Measurements from ENCODE around the gene ARHGAP15.

ARHGAP15 gene

DNA sequence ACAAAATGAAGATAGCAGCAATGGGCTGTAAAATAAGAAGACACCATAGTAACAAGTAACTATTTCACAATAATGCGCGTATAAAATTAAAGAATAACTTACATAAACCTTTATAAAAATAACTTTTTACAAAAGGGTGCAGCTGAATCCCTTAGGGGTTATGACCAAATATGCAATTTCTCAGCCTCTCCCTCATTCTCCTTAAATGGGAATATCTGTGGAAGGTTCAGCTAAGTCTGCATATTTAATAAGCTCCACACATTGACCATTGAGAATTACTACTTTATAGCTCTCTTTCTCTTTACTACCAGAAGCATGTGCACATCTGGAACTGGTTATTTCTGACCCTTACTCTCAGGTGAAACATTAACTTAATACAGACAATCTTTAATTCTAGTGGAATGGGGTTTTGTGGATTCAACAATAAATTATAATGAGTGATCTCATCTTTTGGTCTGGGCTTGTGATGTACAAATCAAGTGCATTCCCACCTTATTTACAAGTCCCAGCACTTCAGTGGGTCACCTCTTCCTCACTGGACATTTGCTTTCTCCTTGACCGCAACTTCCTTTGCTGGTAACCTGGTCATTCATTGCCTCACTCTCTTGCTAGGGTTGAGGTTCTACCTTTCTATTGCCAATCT lies 15.7 kb downstream of the ARHGAP15 start:
- DNase-seq (ENCODE audit: low read depth), result no peak

DNA sequence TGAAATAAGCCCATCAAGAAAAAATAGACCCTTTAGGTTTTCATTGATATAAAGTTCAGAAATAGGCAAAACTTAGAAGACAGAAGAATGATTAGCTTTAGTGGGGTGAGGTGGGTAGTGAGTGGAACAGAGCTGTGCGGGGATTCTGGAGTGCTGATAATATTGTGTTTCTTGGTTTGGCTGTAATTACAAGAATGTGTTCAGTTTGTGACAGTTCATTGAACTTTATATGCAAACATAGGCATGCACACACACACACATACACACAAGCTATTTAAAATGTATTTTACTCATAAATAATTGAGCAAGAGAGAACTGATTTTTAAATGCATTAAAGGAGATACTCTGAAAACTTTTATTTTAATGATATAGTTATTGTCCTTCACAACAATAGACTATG lies 17.1 kb downstream of the ARHGAP15 start:
- no peak for DNase-seq (ENCODE audit: low read depth)

DNA sequence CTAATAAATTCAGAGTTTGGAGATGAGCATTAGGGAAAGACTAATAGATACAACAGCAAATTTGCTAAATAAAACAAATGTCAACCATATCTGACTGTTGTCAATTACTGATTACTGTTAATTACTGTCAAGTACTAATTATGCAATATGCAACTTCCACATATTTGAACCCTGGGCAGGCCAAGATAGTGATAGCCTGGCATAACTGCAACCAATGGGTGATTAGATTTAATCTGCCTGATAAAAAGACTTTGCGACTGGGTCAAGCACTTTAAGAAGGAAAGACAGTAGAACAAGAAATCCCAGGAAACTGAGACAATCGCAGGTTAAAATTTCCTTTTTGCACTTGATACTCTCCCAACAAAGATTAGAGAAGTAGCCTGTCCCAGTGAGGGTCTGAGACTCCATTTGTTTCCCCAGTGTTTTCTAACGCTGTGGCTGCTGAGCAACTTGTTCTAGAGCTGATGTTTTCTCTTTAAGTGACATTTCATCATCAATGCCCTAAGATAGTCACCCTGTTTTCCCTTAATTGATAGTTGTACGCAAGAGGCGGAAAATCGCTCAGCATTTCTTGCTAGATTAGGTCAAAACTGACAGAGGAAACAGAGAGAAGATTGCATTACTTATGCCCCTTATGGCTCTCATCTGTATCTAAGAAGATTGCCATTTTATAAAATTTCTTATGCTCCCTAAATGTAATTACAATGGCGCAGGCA lies 17.8 kb downstream of the ARHGAP15 start:
- DNase-seq (ENCODE audit: low read depth), result no peak

DNA sequence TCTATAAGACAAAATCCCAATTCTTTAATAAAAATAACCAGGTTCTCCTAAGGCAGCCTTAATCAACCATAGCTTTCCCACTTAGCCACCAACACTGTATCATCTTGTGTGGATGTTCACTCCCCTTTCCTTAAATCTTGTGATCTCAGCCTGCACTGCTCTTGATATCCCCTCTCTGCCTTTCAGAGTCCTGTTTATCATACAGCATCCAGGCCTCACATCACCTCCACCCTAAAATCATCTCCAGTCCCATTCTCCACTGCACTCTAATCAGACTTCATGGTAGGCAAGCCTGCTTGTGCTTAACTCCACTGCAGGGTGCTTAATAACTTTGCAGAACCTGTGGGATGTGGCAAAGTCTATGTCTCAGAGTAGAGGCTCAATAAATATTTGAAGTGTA lies 18.8 kb downstream of the ARHGAP15 start:
- DNase-seq (ENCODE audit: low read depth), result no peak

DNA sequence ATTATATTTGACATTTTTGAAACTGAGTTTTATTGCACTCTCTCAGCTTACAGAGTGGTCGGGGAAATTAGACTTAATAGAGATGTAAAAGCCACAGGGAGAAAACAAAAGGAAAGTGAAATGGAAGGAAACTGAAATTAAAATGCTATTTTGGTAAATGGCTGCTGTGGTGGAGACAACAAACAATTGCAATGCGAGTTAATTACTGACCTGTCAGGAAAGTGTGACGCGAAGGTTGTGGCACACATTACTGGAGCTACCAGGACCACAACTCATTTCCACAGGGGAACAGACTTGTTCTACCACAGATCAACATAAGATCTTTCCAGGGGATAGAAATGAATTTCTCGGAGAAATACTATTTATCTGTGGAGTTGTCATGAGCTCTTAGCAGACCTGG lies 19.5 kb downstream of the ARHGAP15 start:
- no peak for DNase-seq (ENCODE audit: low read depth)

DNA sequence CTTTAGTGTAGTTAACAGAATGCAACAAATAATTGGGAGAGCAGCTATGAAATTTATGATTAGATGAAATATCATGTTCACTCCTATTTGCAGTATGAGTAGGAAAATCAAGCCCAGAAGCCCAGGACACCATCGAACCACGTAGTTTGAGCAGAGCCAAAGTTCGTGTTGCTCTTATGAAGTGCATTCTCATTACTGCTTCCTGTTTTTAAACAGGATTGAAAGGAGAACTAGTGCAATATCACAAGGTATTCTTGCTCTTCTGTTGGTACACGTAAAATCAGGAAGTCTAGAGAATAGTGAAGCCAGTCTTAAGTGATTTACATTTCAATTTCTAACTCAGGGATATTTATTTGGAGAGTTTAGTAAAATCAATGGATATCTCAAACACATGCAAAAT lies 21.1 kb downstream of the ARHGAP15 start:
- DNase-seq (ENCODE audit: low read depth), result no peak

DNA sequence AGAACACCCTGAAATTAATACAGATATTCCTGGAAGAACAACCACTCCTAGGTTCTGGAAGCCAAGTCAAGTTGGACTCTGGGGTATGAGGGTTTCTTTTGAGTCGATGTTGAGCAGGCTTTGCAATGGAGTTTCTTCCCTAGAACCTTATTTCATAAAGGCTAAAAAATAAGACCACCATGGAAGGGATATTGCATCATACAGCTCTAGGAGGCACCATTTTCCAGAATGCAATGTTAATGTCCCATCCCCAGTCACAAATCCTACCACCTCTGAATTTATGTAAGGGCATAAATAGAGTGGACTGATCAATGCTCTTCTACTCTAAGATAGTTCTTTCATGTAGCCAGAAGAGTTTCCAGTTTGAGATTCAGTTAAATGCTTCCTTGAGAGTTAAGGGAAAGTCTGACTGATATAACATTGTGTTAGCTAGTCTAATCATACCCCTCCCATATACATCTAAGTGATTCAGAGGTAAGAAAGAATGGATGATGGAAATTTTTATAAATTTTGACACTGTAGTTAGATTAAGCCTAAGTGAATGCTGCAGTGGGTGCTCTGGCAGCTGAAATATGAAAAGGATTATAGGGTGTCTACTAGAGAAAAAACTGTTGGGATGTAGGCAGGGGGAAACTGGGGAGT lies 22.0 kb downstream of the ARHGAP15 start:
- DNase-seq (ENCODE audit: low read depth), result no peak

DNA sequence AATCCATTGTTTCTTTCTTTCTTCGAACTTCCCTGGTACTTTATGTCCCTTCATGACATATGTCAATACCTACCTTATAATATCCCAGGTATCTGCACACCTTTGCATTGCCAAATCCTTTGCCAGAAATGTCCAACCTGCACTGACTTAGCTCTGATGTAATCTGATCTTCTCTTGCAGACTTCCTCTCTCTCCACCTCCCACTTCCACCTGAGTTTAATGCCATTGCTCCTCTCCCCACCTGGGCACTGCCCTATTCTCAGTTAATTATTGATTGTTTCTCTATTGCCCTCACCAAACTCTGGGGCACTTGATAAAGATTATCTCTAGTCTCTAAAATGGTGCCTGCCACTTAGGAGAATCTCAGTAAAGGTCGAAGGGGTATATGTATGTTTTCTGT lies 23.0 kb downstream of the ARHGAP15 start:
- DNase-seq (ENCODE audit: low read depth), result no peak

DNA sequence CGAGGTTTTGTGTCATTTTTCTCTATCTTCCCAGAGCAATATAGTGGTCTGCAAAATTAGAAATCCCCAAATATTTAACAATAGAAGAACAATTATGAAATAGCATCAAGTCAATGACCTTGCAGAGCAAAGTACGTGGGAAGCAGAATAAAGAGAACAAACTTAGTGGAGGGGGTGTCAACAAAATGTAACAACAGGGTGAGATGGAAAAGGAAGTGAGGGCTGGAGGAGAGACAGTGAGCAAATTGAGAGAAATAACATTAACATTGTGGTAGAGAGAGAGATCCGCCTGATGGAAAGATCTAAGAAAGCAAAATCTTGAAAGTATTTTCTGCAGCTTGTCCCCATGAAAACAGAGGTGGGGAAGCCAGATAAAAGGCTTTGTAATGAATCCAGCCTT lies 23.4 kb downstream of the ARHGAP15 start:
- no peak for DNase-seq (ENCODE audit: low read depth)

DNA sequence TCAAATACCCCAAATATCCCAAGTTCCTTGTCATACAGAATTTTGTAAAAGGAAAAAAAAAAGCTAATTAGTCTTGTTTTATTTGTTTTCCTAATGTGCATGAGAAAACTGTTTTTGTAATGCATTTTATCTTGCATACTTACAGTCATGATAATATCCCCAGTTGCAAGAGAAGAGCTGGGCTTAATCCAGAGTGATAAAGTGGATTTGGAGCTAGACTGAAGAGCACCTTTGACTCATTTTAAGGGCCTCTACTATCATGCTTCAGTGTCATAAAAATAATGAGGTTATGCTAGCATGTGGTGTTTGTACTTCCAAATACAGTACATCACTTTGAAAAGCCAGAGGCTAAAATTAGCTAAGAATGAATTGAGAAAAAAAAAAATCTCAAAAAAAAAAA lies 26.4 kb downstream of the ARHGAP15 start:
- DNase-seq (ENCODE audit: low read depth), result no peak

DNA sequence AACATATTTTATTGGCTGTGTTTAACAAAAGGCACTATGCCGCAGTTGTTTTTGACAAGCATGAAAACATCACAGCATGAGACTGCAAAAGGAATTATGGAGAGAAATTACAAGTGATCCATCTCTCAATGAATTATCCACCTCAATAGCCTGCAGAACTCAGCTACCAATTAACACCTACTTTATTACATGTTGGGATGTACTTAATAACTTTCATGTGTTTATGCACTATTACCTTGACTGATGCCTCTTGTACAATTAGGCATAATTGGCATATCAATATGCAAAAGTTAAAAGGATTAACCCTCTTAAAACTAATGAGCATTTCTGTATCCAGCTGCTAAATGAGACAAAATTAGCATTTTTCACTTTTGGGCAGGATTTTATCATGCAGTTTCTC lies 27.8 kb downstream of the ARHGAP15 start:
- no peak for DNase-seq (ENCODE audit: low read depth)

DNA sequence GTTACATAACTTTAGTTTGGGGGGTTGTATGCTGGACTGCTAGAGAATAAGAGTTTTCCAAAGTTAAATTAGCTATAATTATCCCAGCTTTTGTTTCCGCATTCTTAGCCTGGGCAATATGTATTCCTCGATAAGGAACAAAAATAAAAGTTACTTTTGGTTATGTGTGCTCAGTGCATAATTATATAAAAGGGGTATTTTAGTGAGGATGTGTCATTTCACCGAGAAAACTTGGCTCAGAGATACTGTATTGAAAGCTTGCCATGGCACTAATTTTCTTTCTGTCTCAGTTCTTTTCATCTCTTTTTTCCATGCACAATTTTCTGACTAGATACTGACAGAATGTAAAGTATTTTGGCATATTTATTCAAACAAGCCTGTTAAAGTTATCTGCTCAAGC lies 28.2 kb downstream of the ARHGAP15 start:
- DNase-seq (ENCODE audit: low read depth), result no peak

DNA sequence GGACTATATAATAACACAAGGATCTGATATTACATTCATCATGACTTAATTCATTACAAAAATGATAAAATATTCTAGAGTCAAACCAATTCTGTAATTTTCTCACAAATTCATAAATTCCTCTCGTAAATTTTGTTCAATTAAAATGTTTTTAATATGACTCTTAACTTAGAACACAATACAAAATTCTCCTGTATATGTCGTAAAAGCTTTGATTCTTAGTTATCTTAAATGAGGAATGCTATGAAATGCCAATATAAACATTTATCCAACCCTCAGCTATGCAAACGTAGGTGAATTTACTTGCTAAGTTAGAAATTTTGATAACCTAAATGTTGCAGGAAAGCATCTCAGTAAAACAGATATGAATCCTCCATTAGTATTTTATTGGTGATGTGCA lies 28.9 kb downstream of the ARHGAP15 start:
- DNase-seq (ENCODE audit: low read depth), result no peak

DNA sequence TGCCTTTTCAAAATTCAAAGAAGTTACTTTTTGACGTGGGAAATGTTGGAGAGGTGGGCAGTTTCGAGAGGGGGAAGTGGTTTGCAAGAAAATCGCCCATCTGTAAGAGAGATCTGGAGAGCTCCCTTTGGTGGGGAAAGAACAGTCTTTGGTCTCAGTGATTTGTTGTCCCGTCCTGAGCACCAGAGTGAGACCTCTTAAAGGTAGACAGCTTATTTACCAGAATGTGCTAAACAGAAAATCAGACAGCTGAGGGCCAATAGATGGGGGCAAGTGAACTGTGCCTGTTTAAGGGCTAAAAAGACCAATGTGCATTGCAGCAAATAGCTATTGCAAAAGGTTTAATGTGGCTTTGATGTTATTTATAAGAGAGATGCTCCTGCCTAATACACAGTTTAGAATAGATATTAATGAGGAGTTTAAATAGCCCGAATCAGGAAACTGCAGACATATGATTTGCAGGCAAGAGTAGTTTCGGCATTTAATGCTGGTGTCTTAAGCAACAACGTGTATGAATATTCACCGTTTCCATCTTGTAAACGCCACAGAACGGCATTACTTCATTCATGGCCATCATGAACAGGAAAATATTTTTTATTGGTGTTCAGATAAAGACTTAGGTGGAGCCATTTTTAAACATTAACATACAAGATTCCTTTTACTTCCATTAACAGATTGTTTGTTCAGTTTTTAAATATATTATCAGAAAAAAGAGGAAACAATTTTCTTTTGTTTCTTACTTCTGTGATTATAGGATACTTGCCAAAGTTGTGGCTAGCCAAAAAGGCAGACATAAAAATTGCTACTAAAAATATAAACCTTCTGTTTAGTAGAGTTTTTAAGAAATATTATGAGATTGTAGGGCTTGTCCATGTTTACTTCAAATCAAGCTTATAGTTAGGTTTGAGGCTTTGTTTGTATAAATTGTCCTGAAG lies 29.6 kb downstream of the ARHGAP15 start:
- DNase-seq (ENCODE audit: low read depth), result no peak

DNA sequence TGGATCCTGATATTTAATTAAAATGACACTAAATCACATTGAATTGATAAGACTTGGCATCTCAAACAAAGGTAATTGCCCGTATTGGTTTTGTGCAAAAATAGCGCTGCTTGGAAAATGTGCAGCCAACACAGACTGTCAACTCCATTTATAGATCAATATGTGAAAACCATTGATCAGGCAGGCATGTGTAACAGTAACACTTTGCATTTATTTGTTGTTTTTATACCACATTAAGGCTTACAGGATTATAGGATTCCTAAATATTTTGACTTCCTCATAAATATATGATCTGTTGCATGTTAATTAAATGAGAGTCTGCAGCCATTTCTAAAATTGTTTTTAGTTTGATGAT lies 30.2 kb downstream of the ARHGAP15 start:
- no peak for DNase-seq (ENCODE audit: low read depth)

DNA sequence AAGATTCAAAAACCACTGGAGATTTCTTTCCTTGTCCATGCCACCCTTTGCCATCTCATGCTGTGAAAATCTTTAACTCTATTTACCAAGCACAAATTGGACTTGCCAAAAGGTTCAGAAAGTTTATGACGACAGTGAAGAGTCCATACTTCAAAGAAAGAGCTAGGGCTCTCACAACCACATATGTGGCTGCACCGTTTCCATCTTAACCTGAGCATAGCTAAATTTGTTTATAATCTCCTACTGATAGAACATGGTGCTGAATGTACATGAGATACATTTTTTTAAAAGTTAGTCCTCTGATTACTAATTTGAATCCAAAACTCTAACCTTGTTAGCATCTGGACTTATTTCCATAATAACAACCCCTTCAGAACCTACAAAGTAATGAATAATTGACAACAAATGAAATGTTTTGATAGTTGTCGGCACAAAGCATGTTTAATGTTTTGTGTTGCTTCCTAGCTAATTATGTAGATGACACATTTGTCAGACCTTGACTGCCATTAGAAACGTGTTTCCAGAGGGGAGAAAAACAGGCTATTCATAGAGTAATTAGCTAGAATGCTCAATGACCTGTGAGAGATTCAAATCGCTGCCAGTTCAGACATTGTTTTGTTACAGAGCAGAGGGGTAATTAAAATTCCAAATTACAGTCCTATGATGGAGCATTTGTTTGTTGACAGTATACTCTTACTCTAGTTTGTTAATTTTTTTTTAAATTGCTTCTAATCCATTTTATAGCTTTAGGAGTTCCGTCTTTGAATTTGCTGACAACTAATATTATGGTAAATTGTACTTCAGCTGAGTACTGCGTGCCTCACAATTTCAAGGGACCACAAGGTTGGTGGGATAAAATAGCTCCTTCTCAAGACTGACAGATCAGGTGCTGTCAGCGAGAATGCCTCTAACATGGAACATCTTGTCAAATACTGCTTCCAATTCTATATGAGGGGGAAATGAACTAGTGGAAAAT lies 31.8 kb downstream of the ARHGAP15 start:
- no peak for DNase-seq (ENCODE audit: low read depth)

DNA sequence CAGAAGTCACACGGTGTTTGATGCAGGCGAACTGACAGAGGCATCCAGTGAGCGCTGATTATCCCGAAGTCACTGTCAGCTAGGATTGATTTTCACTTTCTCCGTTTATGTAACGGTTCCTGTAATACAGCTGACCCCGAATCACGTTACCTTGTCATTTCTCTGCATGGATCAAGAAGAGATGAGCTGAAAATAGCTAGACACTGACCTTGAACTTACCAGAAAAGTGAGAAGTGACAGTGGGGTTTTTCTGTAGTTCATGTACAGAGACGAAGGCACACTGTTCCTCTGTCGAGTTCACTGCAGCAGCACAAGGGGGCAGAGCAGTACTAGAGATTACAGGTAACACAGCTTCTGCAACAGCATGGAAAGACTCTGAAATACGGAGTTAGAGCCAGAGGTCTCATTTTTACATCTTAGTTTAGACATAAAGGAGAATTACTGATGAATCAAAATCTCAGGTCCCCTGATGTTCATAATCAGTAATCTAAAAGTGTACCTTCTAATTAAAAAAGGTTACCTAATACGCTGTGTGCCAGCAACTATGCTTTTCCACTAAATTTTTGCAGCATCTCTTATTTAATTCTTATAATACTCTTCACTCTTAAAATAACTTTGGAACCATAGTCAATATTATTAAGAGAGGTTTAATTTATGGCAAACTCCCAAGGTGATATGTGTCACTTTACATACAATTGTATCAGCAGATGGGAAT lies 33.1 kb downstream of the ARHGAP15 start:
- peak; percentile 36 for DNase-seq (ENCODE audit: low read depth)

DNA sequence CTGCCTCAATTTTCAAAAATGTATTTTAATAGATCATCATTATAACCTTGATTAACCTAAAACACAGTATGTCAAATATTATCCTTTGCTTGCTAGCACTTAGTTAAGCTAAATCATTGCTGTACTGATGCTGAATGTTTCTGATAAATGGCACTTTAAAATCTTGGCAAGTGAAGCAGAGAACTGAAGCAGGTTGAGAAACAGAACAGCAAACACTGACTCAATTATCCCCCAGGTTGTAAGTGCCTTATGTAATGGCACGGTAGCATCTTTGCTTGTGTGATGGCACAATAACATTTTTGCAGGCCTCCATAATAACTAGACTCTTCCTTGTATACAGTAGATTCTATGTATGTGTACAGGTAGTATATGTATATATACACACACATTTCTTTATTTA lies 33.8 kb downstream of the ARHGAP15 start:
- no peak for DNase-seq (ENCODE audit: low read depth)

DNA sequence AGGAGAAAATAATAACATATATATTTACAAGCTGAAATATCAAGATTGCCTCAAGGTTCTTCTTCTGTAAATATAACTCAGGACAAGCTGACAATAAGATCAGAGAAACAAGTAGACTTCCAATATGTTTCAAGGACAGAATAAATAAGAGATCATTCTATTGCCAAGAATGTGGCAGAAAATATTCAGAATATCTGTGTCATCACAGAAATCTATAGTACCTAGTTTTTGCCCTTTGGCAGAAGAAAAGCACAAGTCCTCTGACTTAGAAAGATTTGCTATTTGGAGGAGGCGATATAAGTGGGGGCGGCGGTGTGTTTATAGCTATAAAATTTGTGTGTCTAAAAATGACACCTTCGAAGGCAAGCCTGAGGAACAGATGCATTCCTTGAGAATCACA lies 34.3 kb downstream of the ARHGAP15 start:
- DNase-seq (ENCODE audit: low read depth), result no peak

DNA sequence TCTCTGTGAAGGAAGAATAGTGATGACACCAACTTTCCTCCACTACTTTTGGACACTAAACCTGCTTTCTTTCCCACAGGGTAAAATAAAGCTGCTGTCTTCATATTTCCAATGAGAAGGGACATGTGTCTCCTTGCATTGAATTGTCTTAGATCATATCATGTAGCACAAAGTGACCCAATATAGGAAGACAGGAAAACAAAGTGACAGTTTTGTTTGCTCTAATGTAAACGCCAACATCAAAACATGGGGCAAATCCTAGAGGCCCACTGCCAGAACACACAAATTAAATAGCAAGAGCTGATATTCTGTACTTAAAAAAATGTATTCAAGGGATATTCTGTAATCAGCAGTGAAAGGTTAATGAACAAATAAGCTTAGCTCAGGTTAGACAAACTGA lies 36.1 kb downstream of the ARHGAP15 start:
- no peak for DNase-seq (ENCODE audit: low read depth)

DNA sequence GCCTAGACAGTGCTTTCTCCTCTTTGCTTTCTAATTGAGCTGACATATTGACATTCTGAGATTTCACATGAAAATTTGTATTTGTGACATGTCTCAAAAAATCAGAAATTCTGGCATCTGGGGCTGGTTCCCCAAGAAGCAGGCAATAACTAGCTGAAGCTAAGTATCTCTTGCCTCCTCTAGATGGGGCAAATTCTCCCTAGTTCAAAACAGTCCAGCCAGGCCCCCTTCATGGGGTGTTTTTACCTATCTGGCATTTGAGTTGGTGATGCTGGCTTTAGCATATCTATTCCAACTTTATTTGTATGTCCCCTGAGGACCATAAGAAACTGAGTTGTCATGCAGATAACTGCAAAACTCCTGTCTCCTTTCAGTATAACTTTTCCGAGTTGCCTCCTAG lies 39.9 kb downstream of the ARHGAP15 start:
- DNase-seq (ENCODE audit: low read depth), result no peak

Data from iris pigment epithelial cell (primary cell).